Upper lobe of left lung (tissue), 4 donors: ENCODE measurements around the gene AMIGO2.

Experiments used
- POLR2A ChIP-seq, 4 donors: fragments of 450-650 bp; IDR thresholded peaks; one replicate each; pipeline ENCODE4 v1.5.1; 2016 to 2017; ENCODE audit warnings: antibody characterized with exemption in 4 of 4, mild to moderate bottlenecking in 2 of 4
- POLR2AphosphoS5 ChIP-seq, 2 donors: sonication (generic); formaldehyde crosslinking; IDR thresholded peaks; one replicate each; pipeline ENCODE4 v1.5.1; 2017; ENCODE audit warnings: antibody characterized with exemption in 2 of 2
- TF ChIP-seq, protein P1 (sequence below), 6 experiments: fragments of 450-650 bp in 4 of 6; fragments of 200-600 bp in 2 of 6; sonication (generic) in 2 of 6; IDR thresholded peaks; one replicate each; pipeline ENCODE4 v1.5.1; 2016 to 2019; ENCODE audit warnings: antibody characterized with exemption in 6 of 6

DNA sequence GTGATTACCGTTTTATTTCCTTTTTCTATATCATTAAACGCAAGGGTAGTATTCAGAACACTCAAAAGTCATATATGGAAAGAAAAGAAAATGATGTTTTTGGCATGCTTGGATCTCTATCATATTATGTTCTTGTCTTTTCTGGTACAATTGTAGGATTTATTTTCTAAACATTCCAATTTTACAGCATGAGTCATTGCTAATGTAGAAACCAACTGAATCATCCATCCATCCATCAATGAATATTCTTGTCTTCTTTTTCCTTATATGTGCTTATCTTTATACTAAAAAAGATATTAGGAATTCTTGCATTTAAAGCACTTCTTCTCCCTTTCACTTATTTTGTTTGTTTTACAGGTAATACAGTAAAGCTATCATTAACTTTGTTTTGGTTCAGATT lies 20.4 kb upstream of the AMIGO2 start:
- TF ChIP-seq, protein P1, sequence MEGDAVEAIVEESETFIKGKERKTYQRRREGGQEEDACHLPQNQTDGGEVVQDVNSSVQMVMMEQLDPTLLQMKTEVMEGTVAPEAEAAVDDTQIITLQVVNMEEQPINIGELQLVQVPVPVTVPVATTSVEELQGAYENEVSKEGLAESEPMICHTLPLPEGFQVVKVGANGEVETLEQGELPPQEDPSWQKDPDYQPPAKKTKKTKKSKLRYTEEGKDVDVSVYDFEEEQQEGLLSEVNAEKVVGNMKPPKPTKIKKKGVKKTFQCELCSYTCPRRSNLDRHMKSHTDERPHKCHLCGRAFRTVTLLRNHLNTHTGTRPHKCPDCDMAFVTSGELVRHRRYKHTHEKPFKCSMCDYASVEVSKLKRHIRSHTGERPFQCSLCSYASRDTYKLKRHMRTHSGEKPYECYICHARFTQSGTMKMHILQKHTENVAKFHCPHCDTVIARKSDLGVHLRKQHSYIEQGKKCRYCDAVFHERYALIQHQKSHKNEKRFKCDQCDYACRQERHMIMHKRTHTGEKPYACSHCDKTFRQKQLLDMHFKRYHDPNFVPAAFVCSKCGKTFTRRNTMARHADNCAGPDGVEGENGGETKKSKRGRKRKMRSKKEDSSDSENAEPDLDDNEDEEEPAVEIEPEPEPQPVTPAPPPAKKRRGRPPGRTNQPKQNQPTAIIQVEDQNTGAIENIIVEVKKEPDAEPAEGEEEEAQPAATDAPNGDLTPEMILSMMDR (IDR thresholded peaks at IDR 0.05), result no peak
- TF ChIP-seq POLR2AphosphoS5 (IDR thresholded peaks at IDR 0.05) (no peak), POLR2A (IDR thresholded peaks at IDR 0.05) (no peak)
